GM21825 (cell line): ENCODE measurements around the gene LARP4.
"Not testable (repeated sequence)": the region's sequence is repeated elsewhere in the genome, so short reads cannot be mapped to it uniquely, and the experiment has no call there.

Source experiments
- ATAC-seq: cut with Tn5 transposase; IDR thresholded peaks from one replicate; pipeline ENCODE4 v1.9.1; 2021; ENCODE audit warnings: mild to moderate bottlenecking, moderate library complexity; ENCODE audit not compliant: unreplicated experiment

The LARP4 gene

GRCh38 chr12:50521781-50522180 is 121.1 kb downstream of the LARP4 start:
- not testable (repeated sequence) for ATAC-seq

DNA sequence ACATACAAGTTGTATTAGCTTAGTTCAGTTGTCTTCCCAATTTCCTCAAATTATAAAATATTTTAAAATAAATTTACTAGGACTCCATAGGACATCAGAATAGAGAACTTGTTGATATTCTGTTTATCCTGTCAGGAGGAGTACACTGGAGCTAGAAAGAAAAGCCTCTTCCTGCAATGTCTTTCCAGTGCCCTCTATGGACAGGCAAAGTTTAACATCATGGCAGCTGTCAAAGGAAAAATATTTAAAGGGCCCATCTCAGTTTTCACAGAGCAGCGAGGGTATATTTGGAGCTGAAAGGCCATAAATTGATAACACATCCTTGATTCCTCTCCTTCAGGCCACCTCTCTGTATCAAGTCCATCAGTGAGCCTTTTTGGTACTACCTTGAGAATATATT is 123.1 kb downstream of the LARP4 start:
- no peak for ATAC-seq

GRCh38 chr12:50524621-50525020 is 123.9 kb downstream of the LARP4 start:
- no peak for ATAC-seq

- no peak for ATAC-seq
These were observed 124.7 kb downstream of the LARP4 start for GRCh38 chr12:50525422-50525821.

DNA sequence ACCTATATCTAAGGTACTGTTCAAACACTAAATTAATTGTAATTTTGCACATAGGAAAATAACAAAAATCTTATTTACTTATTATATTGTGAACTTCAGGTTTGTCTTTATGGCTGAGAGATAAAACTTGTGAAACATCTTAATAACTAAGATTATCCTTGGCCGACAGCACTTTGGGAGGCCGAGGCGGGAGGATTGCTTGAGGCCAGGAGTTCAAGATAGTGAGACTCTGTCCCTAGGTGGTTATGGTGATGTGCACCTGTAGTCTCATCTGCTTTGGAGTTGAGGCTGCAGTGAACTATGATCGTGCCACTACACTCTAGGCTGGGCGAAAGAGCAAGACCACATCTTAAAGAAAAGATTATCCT is 126.7 kb downstream of the LARP4 start:
- ATAC-seq: no peak

- no peak for ATAC-seq
These were observed 128.1 kb downstream of the LARP4 start for GRCh38 chr12:50528800-50529199.

DNA sequence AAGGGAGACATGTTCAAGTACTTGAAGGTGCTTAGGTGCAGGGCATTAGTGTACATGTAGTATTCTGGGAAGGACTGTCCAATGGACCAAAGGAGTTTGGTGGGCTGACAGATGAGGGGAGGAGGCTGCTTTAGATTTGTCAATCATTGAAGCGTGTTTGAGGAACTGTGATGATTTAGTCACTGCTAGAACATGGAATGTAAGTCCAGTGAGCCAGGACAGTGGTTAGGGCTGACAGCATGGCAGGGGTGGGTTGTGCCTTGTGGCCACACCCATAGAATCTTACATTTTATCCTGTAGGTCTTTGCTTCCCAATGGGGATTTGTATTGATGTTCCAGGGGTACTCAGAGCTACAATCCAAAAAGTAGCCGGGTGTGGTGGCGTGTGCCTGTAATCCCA is 128.7 kb downstream of the LARP4 start:
- ATAC-seq: no peak
